Subcutaneous adipose tissue (tissue), 4 donors: ENCODE measurements around the gene LIPJ. TPM values are rescaled to one million over a fixed set of nuclear protein-coding genes. Genes with fewer than 3 reads are reported as not detected.

Experiments used
- small RNA-seq: library from RNA; depleted of rRNA; stranded (forward); fragments of <200 nt; gene quantifications from one replicate; pipeline ENCODE3, GENCODE V24; 2016
- total RNA-seq, 4 donors: library from RNA; depleted of rRNA; stranded (reverse); fragments of >200 nt; gene quantifications; one replicate each; pipeline ENCODE4 v1.1.0, GENCODE V29; 2016
- TF ChIP-seq, protein P1 (sequence below): fragments of 450-650 bp; IDR thresholded peaks from one replicate; pipeline ENCODE4 v1.5.1; 2016; ENCODE audit warnings: low read depth, mild to moderate bottlenecking, control low read depth, antibody characterized with exemption, moderate library complexity

Gene LIPJ
- total RNA-seq, 4 donors from 2014 or later: 0.17 to 2.2 (median 0.75) TPM; not detected in 1

DNA sequence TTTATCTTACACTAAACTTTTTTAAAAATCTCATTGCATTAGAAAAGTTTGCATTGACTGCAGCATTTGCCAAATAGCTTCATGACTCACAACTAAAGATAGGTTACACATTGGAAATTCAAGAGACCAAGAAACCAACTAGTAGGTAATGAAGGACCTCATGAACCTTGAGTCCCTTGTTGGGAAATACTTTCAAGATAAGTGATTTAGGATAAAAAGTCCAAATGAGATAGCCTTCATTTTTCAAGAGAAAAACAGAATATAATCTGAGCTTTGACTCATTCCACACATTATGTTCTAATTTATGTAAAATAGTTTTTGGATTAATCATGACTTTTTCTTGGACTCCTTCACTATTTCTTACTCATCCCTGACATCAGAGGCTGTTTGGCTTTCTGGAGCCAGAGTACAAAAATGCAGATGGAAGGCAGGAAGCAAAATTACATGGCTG is 64.6 kb downstream of the LIPJ start:
- TF ChIP-seq, protein P1, sequence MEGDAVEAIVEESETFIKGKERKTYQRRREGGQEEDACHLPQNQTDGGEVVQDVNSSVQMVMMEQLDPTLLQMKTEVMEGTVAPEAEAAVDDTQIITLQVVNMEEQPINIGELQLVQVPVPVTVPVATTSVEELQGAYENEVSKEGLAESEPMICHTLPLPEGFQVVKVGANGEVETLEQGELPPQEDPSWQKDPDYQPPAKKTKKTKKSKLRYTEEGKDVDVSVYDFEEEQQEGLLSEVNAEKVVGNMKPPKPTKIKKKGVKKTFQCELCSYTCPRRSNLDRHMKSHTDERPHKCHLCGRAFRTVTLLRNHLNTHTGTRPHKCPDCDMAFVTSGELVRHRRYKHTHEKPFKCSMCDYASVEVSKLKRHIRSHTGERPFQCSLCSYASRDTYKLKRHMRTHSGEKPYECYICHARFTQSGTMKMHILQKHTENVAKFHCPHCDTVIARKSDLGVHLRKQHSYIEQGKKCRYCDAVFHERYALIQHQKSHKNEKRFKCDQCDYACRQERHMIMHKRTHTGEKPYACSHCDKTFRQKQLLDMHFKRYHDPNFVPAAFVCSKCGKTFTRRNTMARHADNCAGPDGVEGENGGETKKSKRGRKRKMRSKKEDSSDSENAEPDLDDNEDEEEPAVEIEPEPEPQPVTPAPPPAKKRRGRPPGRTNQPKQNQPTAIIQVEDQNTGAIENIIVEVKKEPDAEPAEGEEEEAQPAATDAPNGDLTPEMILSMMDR: no peak

DNA sequence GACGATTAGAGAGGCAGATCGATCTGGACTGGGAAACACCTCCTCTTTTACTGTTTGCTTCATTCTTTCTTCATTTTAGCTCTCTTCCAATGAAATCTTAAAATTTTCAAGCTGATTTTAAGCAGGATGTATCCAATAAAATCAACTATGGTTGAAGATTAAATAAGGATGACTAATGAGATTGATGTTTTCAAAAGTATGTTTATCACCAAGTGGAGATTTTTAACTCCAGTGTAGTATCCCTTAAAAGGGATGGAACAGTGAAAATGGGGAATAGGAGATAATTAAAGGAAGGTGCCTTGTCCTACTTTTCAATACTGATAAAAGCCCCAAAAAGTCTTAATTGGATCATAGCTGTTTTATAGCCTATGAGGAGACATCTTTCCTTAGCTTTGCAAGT is 66.1 kb downstream of the LIPJ start:
- TF ChIP-seq, protein P1: no peak

Small RNA genes within 50 kb of the gene (small RNA-seq; reads per million reads assigned to genes)
- 0.49 reads per million for gene RF00019

Other genes with a start within 250 kb of the LIPJ start
- gene RNLS, start 3.4 kb upstream of the LIPJ start, total RNA-seq: 10 to 100 TPM; 14.1 to 27.7 (median 23.1) TPM
- gene LIPF, start 77.7 kb downstream of the LIPJ start, total RNA-seq: under 1 TPM in 2 of 4 donors, not detected in 2; 0.34 to 0.75 TPM
- not detected for gene LIPK, start 119.5 kb downstream of the LIPJ start, total RNA-seq
- gene LIPN, start 173.3 kb downstream of the LIPJ start, total RNA-seq: 1 to 10 TPM in 1 of 4 donors, not detected in 3; 1.7 TPM
- not detected for gene LIPM, start 216.0 kb downstream of the LIPJ start, total RNA-seq